ENCODE measurements around the gene KIAA1755.

GRCh38 chr20:38211200-38212097 is 49.1 kb downstream of the KIAA1755 start:
- no peak for TF ChIP-seq CTCF (IDR thresholded peaks at IDR 0.05; ENCODE audit: low read depth, low read length)
- TF ChIP-seq MAX (IDR thresholded peaks at IDR 0.05; ENCODE audit: low read depth, low read length) = no peak
